DOHH2 (cell line): Measurements from ENCODE around the gene PHACTR1.

Source experiments
- H3F3A ChIP-seq: fragments of 200-600 bp; sonication (generic), shearing (Covaris generic); 2 replicates; pipeline ENCODE4 v1.6.0; 2016; ENCODE audit warnings: antibody characterized with exemption, mild to moderate bottlenecking; ENCODE audit not compliant: control insufficient read depth, insufficient read depth
- H3K27ac ChIP-seq: fragments of 200-600 bp; sonication (generic); 2 replicates; pipeline ENCODE4 v1.5.1; 2014; ENCODE audit warnings: low read depth, mild to moderate bottlenecking, low read length, moderate library complexity
- H3K27me3 ChIP-seq: fragments of 200-600 bp; sonication (generic); 2 replicates; pipeline ENCODE4 v1.6.1; 2014; ENCODE audit warnings: mild to moderate bottlenecking, low read length, mixed read lengths; ENCODE audit not compliant: control insufficient read depth
- H3K36me3 ChIP-seq: fragments of 200-600 bp; sonication (generic); 2 replicates; pipeline ENCODE4 v1.6.1; 2014; ENCODE audit warnings: mild to moderate bottlenecking, low read length, moderate library complexity, mixed read lengths; ENCODE audit not compliant: control insufficient read depth
- H3K4me1 ChIP-seq: fragments of 200-600 bp; sonication (generic); 2 replicates; pipeline ENCODE4 v1.6.1; 2014; ENCODE audit warnings: mild to moderate bottlenecking, low read length, mixed read lengths; ENCODE audit not compliant: control insufficient read depth
- H3K4me2 ChIP-seq: fragments of 200-600 bp; sonication (generic); 2 replicates; pipeline ENCODE4 v1.6.0; 2014; ENCODE audit warnings: mild to moderate bottlenecking, low read length, moderate library complexity
- H3K4me3 ChIP-seq: fragments of 200-600 bp; sonication (generic); 2 replicates; pipeline ENCODE4 v1.5.1; 2014; ENCODE audit warnings: mild to moderate bottlenecking, low read length, mixed read lengths
- H3K79me2 ChIP-seq: fragments of 200-600 bp; sonication (generic); 2 replicates; pipeline ENCODE4 v1.6.1; 2014; ENCODE audit warnings: mild to moderate bottlenecking, low read length, mixed read lengths; ENCODE audit not compliant: control insufficient read depth
- H3K9me2 ChIP-seq: fragments of 200-600 bp; sonication (generic); replicated peaks from 2 replicates; pipeline ENCODE4 v1.6.1; 2014; ENCODE audit warnings: mild to moderate bottlenecking, low read length, mixed read lengths; ENCODE audit not compliant: control insufficient read depth
- H3K9me3 ChIP-seq: fragments of 200-600 bp; sonication (generic); 2 replicates; pipeline ENCODE4 v1.6.1; 2014; ENCODE audit warnings: antibody characterized with exemption, low read length, mixed read lengths; ENCODE audit not compliant: control insufficient read depth, insufficient read depth
- H4K20me1 ChIP-seq: fragments of 200-600 bp; sonication (generic); 2 replicates; pipeline ENCODE4 v1.6.0; 2014; ENCODE audit warnings: low read depth, mild to moderate bottlenecking, antibody characterized with exemption, low read length, moderate library complexity; ENCODE audit not compliant: control insufficient read depth, insufficient read depth
- CTCF ChIP-seq: fragments of 200-600 bp; sonication (generic); IDR thresholded peaks from one replicate; pipeline ENCODE4 v1.5.1; 2014; ENCODE audit warnings: antibody characterized with exemption, mild to moderate bottlenecking, low read depth, low read length; ENCODE audit not compliant: poor library complexity, severe bottlenecking
- EZH2phosphoT487 ChIP-seq: fragments of 200-600 bp; sonication (generic); IDR thresholded peaks from 2 replicates; pipeline ENCODE4 v1.6.1; 2017; ENCODE audit warnings: borderline replicate concordance, mild to moderate bottlenecking, antibody characterized with exemption, low read length, moderate library complexity, mixed read lengths

Gene PHACTR1

GRCh38 chr6:13112921-13113320, 396.4 kb downstream of the PHACTR1 start:
- no peak for TF ChIP-seq CTCF
- TF ChIP-seq EZH2phosphoT487, result no peak
- Histone ChIP-seq H3K4me3 (no peak overlapping the region), H3K9me2 (no peaks in the 10 kb centered on the region), H3K36me3 (no peaks in the 10 kb centered on the region), H3K79me2 (no peaks in the 10 kb centered on the region), H3F3A (no peaks in the 10 kb centered on the region), H3K27me3 (no peaks in the 10 kb centered on the region; the same call in 1 of the 2 replicates), H4K20me1 (no peaks in the 10 kb centered on the region), H3K9me3 (no peaks in the 10 kb centered on the region), H3K4me1 (peaks cover 45% of the 10 kb centered on the region), H3K27ac (peak overlapping the region; percentile 50), H3K4me2 (peak overlapping the region; percentile 24)

GRCh38 chr6:13113376-13113775, 396.8 kb downstream of the PHACTR1 start:
- Histone ChIP-seq H3F3A (no peaks in the 10 kb centered on the region), H3K4me2 (peak overlapping the region; percentile 24), H4K20me1 (no peaks in the 10 kb centered on the region), H3K4me1 (peaks cover 45% of the 10 kb centered on the region), H3K9me2 (no peaks in the 10 kb centered on the region), H3K79me2 (no peaks in the 10 kb centered on the region), H3K36me3 (no peaks in the 10 kb centered on the region), H3K9me3 (no peaks in the 10 kb centered on the region), H3K27ac (peak overlapping the region; percentile 50), H3K4me3 (no peak overlapping the region), H3K27me3 (no peaks in the 10 kb centered on the region; the same call in 1 of the 2 replicates)
- TF ChIP-seq EZH2phosphoT487 (no peak), CTCF (no peak)

GRCh38 chr6:13113981-13114593, 397.5 kb downstream of the PHACTR1 start:
- Histone ChIP-seq H4K20me1 (no peaks in the 10 kb centered on the region), H3K79me2 (no peaks in the 10 kb centered on the region), H3K4me3 (no peak overlapping the region), H3K36me3 (no peaks in the 10 kb centered on the region), H3K9me3 (no peaks in the 10 kb centered on the region), H3K9me2 (no peaks in the 10 kb centered on the region), H3F3A (no peaks in the 10 kb centered on the region), H3K4me2 (peak overlapping the region; percentile 24), H3K4me1 (peaks cover 45% of the 10 kb centered on the region), H3K27me3 (no peaks in the 10 kb centered on the region; the same call in 1 of the 2 replicates), H3K27ac (peak overlapping the region; percentile 50)
- TF ChIP-seq EZH2phosphoT487, result no peak
- no peak for TF ChIP-seq CTCF
